GM19452 (cell line): ENCODE data around the gene ATOH7.
A peak's percentile ranks its signal among the peaks of the same experiment; 100 is the strongest.
"Not testable (repeated sequence)": the region's sequence is repeated elsewhere in the genome, so short reads cannot be mapped to it uniquely, and the experiment has no call there.

Experiments
- ATAC-seq: cut with Tn5 transposase; IDR thresholded peaks from one replicate; pipeline ENCODE4 v1.9.1; 2021; ENCODE audit not compliant: unreplicated experiment

The ATOH7 gene

DNA sequence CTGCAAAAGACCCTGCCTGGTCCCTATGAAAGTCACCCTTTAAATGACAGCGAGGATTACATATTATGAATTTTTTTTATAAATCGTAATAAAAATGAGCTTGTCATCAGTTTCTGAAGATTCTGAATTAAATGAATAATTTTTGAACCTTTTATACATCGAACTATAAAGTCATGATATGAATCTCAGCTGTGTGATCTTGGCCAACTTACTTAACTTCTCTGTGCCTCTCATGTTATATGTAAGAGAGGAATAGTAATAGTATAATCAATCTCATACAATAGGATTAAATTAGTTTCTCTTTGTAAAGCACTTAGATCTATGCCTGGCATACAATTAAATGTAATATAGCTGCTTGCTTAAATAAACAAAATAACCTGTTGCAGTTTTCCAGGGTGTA is 5.3 kb upstream of the ATOH7 start:
- ATAC-seq = no peak

GRCh38 chr10:68235581-68235980 is 3.7 kb upstream of the ATOH7 start:
- ATAC-seq = no peak

DNA sequence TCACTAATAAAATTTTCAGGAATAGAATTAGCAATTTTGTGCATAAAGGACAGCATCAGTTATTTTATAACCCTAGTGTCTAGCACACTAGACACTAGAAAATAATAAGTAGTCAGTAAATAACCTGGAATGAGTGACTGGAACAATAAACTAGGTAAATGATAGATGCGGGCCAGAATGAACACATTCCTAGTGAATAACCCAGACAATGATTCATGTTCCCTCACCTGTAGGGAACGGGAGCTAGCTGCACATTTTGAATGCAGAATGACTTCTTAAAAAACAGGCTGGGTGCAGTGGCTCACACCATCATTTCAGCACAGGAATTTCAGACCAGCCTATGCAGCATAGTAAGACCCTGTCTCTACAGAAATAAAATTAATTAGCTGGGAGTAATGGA is 3.2 kb upstream of the ATOH7 start:
- ATAC-seq = no peak

DNA sequence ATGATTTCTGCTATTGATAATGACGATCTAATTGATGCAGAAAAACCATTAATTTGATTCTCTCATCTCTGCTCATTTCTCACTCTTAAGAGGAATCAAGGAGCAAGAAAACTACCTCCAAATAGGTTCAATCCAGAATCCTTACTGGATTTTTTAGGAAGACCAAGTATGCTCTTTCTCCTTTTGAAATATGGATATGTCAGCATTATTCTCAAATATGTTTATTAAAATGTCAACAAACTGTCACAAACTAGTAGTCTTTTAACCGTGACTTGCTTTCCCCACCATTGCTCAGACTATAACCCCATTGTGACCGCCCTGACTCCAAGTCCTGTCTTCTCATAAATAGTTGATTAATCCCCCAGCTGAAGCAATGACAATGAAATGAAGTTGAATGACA is 1.1 kb upstream of the ATOH7 start:
- no peak for ATAC-seq

- ATAC-seq = peak; percentile 92
These were observed 652 bp downstream of the ATOH7 start for GRCh38 chr10:68231106-68231816.

- ATAC-seq = no peak
These were observed 1.6 kb downstream of the ATOH7 start for GRCh38 chr10:68230268-68230667.

DNA sequence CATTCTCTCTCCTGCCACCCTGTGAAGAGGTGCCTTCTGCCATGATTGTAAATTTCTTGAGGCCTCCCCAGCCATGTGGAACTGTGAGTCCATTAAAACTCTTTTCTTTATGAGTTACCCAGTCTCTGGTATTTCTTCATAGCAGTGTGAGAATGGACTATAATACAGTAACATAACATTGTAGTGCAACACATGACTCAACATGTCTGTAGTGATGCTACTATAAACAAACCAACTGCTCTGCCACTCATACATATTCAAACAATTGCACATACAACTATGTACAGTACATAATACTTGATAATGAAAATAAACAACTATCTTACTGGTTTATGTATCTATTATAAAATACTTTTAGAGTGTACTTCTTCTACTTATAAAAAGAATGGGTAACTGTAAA is 7.1 kb downstream of the ATOH7 start:
- no peak for ATAC-seq

DNA sequence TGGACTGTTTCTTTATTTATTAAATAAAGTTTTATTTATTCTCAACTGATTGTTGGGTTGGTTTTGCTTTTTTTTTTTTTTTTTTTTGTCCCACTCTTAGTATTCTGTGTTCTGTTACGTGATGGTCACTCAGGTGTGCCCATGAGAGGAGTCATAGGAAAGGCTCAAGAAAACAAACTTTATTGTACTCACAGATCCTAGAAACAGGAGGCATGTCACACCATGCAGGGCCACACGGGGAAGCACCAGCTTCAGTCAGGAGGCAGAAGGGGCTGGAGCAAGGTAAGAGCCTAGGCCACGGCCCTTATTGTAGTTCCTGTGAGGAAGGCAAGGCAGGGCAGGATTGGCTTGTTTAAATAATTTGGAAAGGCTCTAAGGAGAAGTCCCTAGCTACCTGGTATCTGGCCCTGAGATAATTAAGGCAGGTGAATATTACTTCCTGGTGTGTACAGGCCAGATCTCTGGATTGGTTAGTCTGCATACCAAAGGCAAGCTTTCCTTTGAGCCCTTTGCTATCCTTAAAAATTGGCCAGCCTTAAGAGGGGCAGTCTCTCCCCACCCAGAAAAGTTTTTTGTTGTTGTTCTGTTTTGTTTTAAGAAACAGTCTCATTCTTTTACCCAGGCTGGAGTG is 8.3 kb downstream of the ATOH7 start:
- ATAC-seq = no peak

- ATAC-seq = no peak
These were observed 9.5 kb downstream of the ATOH7 start for GRCh38 chr10:68222391-68222790.

DNA sequence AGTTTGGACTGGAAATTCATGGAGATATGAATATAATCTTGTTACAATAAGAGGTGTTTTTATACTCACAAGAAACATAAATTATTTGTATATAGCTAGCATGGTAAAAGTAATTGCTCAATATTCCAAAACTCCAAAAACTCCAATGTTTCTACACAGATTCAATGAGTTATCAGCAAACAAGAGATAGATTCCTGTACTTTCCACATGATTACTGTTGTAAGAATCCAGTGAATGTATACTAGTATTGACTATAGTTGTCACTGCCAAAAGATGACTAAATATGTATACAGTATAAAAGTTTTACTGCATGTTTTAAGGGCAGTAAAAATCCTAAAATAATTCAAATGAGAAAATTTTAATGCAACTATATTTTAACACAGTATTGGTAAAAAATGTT is 10.7 kb downstream of the ATOH7 start:
- no peak for ATAC-seq

DNA sequence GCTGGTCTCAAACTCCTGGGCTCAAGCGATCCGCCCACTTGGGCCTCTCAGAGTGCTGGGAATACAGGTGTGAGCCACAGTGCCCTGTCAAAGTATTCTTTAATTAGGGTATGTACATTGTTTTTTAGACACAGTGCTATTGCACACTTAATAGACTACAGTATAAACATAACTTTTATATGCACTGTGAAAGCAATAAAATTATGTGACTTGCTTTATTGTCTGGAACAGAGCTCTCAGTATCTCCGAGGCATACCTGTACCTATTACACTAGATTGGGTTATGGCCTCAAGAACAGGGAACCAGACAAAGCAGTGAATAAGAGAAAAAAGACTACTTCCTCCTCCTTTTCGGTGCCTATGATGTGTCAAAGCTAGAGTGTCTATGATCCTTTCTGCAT is 13.1 kb downstream of the ATOH7 start:
- no peak for ATAC-seq

- ATAC-seq = no peak
These were observed 19.1 kb downstream of the ATOH7 start for GRCh38 chr10:68212721-68213352.

DNA sequence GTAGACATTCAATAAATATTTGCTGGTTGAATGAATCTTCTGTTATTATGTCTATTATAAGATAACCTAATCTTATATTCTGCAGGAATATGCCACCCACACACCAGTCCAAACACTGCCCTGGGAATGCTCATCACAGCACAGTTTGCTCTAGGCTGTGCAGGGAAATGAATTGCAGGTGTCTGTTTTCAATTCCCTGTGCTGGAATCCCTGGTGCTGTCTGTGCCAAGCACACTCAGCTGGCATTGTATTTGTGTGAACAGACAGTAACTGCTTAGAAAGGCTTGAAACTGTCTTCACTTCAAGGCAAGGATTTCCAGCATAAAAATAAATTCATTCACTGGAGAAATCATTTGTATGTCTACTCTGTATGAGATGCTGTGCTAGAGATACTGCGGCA is 20.2 kb downstream of the ATOH7 start:
- no peak for ATAC-seq

- peak; percentile 67 for ATAC-seq
These were observed 23.4 kb downstream of the ATOH7 start for GRCh38 chr10:68208424-68209042.

GRCh38 chr10:68202960-68203353 is 29.0 kb downstream of the ATOH7 start:
- no peak for ATAC-seq

DNA sequence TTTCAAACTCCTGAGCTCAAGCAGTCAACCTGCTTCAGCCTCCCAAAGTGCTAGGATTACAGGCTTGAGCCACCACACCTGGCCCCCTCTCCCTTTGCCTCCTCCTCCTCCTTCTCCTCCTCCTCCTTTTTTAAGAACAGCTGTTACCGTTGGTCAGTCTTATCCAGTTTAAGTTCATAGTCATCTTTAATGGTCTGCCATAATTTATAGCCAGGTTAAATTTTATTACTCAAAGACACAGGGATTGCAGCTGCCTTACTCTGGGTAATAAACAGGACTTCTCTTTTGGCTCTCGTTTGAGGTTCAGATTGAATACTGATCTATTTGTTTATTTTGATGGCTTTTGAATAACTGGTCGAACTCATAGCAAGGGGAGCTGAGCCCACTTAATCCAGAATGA is 35.2 kb downstream of the ATOH7 start:
- no peak for ATAC-seq

DNA sequence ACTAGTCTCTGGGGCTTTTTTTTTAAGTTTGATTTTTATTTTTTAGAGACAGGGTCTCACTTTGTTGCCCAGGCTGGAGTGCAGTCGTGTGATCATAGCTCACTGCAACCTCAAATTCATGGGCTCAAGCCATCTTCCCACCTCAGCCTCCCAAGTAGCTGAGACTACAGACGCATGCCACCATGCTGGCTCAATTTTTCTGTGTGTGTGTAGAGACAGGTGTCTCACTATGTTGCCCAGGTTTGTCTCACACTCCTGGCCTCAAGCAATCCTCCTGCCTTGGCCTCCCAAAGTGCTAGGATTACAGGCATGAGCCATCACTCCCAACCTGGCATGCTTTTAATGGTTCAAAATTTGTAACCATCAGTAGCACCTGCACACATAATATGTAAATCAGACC is 36.1 kb downstream of the ATOH7 start:
- ATAC-seq = not testable (repeated sequence)

- no peak for ATAC-seq
These were observed 37.6 kb downstream of the ATOH7 start for GRCh38 chr10:68194290-68194689.

DNA sequence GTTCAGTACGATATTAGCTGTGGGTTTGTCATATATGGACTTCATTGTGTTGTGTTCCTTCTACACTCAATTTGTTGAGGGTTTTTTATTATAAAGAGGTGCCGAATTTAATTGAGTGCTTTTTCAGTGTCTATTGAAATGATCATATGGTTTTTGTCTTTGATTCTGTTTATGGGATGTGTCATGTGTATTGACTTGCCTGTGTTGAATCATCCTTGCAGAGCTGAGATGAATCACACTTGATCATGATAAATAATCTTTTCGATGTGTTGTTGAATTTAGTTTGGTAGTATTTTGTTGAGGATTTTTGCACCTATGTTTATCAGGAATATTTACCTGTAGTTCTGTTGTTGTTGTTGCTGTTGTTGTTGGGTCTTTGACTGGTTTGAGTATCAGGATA is 39.8 kb downstream of the ATOH7 start:
- ATAC-seq = no peak

DNA sequence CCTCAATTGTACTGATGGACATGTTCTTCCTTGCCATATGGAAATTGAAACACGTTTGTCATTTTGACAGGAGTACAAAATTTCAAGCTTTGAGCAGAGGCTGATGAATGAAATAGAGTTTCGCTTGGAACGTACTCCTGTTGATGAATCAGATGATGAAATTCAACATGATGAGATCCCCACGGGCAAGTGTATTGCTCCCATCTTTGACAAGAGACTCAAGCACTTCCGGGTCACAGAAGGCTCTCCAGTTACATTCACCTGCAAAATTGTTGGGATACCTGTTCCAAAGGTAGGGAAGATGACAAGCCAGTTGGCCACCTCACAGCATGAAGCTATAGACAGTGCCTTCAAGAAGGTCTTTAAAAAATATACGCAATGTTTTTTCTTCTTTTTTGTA is 43.1 kb downstream of the ATOH7 start:
- no peak for ATAC-seq

DNA sequence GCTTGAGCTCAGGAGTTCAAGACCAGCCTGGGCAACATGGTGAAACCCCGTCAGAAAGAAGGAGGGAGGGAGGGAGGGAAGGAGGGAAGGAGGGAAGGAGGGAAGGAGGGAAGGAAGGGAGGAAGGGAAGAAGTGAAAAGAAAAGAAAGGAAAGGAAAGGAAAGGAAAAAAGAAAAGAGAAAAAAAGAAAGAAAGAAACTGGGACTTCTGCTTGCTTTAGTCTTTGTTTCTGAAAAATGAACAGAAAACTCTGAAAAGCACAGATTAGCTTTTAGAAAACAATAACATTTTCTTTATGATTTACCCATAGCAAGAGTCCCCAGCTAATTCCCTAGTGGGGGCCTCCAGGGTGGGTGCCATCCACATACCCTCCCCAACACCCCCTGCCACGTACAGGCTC is 46.8 kb downstream of the ATOH7 start:
- ATAC-seq = no peak

- ATAC-seq = no peak
These were observed 47.4 kb downstream of the ATOH7 start for GRCh38 chr10:68184546-68184945.
